Effector memory CD4-positive, alpha-beta T cell (primary cell): ENCODE data around the gene TOGARAM2.

Experiments used
- DNase-seq, 3 donors: peaks; one replicate each; pipeline ENCODE4 v3.0.0-alpha.2; 2020
- H3K27ac ChIP-seq: 2 replicates; pipeline ENCODE4 v1.7.0; 2013; ENCODE audit warnings: mild to moderate bottlenecking, low read length, moderate library complexity; ENCODE audit not compliant: insufficient read depth, poor library complexity, severe bottlenecking
- H3K27me3 ChIP-seq: replicated peaks from 2 replicates; pipeline ENCODE4 v1.7.0; 2013; ENCODE audit warnings: mild to moderate bottlenecking, low read length; ENCODE audit not compliant: insufficient read depth, control insufficient read depth, poor library complexity, severe bottlenecking
- H3K36me3 ChIP-seq: 2 replicates; pipeline ENCODE4 v1.7.0; 2013; ENCODE audit warnings: mild to moderate bottlenecking, low read length, moderate library complexity; ENCODE audit not compliant: control insufficient read depth, insufficient read depth
- H3K4me1 ChIP-seq: 2 replicates; pipeline ENCODE4 v1.7.0; 2013; ENCODE audit warnings: low read length, mild to moderate bottlenecking; ENCODE audit not compliant: control insufficient read depth, insufficient read depth, poor library complexity, severe bottlenecking
- H3K4me3 ChIP-seq: 2 replicates; pipeline ENCODE4 v1.7.0; 2013; ENCODE audit warnings: low read length, low read depth, mild to moderate bottlenecking; ENCODE audit not compliant: insufficient read depth, poor library complexity, severe bottlenecking
- H3K9me3 ChIP-seq: 2 replicates; pipeline ENCODE4 v1.7.0; 2013; ENCODE audit warnings: mild to moderate bottlenecking, low read length, moderate library complexity; ENCODE audit not compliant: control insufficient read depth

Gene TOGARAM2

DNA sequence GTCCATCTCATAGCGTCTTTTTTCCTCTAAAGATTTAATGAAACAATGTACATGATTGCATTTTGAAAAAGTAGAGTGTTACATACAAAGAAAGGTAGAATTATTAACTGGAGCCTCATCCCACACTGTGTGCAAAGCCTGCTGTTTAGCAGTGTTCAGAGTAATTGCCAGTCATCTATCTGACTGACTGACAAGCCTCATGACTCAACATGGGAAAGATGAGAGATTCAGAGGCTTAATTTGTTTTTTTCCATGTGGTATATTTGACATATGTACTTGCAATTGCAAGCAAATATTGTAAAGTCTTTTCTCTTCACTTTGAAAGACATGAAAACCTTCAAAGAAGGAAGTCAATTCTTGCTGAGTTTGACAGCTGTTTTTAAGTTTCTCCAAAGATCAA lies 78.5 kb downstream of the TOGARAM2 start:
- H3K4me3 ChIP-seq, result no peak overlapping the region
- no peaks in the 10 kb centered on the region for H3K4me1 ChIP-seq
- no peaks in the 10 kb centered on the region for H3K9me3 ChIP-seq
- H3K27me3 ChIP-seq, result no peaks in the 10 kb centered on the region
- H3K27ac ChIP-seq, result no peak overlapping the region
- no peaks in the 10 kb centered on the region for H3K36me3 ChIP-seq
- DNase-seq, result no peak

GRCh38 chr2:29060441-29060840 lies 79.3 kb downstream of the TOGARAM2 start:
- no peaks in the 10 kb centered on the region for H3K27me3 ChIP-seq
- no peaks in the 10 kb centered on the region for H3K36me3 ChIP-seq
- H3K4me1 ChIP-seq, result no peaks in the 10 kb centered on the region
- no peaks in the 10 kb centered on the region for H3K9me3 ChIP-seq
- H3K4me3 ChIP-seq, result no peak overlapping the region
- H3K27ac ChIP-seq, result no peak overlapping the region
- no peak for DNase-seq

GRCh38 chr2:29061176-29061575 lies 80.1 kb downstream of the TOGARAM2 start:
- Histone ChIP-seq H3K4me1 (no peaks in the 10 kb centered on the region), H3K27ac (no peak overlapping the region), H3K36me3 (no peaks in the 10 kb centered on the region), H3K27me3 (no peaks in the 10 kb centered on the region), H3K4me3 (no peak overlapping the region), H3K9me3 (no peaks in the 10 kb centered on the region)
- no peak for DNase-seq

GRCh38 chr2:29061616-29062015 lies 80.5 kb downstream of the TOGARAM2 start:
- Histone ChIP-seq H3K27me3 (no peaks in the 10 kb centered on the region), H3K27ac (no peak overlapping the region), H3K9me3 (no peaks in the 10 kb centered on the region), H3K4me1 (no peaks in the 10 kb centered on the region), H3K4me3 (no peak overlapping the region), H3K36me3 (no peaks in the 10 kb centered on the region)
- no peak for DNase-seq

GRCh38 chr2:29062371-29062770 lies 81.3 kb downstream of the TOGARAM2 start:
- H3K36me3 ChIP-seq, result no peaks in the 10 kb centered on the region
- no peaks in the 10 kb centered on the region for H3K27me3 ChIP-seq
- H3K27ac ChIP-seq, result no peak overlapping the region
- H3K4me3 ChIP-seq, result no peak overlapping the region
- H3K4me1 ChIP-seq, result no peaks in the 10 kb centered on the region
- no peaks in the 10 kb centered on the region for H3K9me3 ChIP-seq
- no peak for DNase-seq

DNA sequence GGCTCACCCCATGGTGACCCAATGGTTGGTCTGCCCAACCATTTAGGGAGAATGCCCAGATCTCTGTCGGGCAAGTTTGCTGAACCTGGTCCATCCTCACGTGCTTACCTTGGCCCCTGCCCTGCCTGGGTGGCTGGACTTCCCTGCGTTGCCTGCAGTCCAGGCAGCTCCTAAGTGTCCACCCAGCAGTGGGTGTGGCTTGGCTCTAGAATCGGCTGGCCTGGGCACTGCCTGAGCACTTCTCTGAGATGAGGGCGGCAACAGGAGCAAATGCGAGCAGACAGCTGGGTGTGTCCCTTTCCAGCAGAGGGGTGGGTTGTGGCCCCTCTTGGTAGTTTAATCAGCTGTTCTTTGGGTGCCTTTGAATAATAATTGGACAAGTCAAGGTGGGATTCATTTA lies 82.0 kb downstream of the TOGARAM2 start:
- no peaks in the 10 kb centered on the region for H3K9me3 ChIP-seq
- no peaks in the 10 kb centered on the region for H3K27me3 ChIP-seq
- no peak overlapping the region for H3K4me3 ChIP-seq
- no peaks in the 10 kb centered on the region for H3K36me3 ChIP-seq
- no peaks in the 10 kb centered on the region for H3K4me1 ChIP-seq
- no peak overlapping the region for H3K27ac ChIP-seq
- no peak for DNase-seq

GRCh38 chr2:29063646-29064345 lies 82.7 kb downstream of the TOGARAM2 start:
- Histone ChIP-seq H3K9me3 (no peaks in the 10 kb centered on the region), H3K27ac (no peak overlapping the region), H3K4me1 (no peaks in the 10 kb centered on the region), H3K27me3 (no peaks in the 10 kb centered on the region), H3K36me3 (no peaks in the 10 kb centered on the region), H3K4me3 (no peak overlapping the region)
- DNase-seq, result no peak

GRCh38 chr2:29064346-29064715 lies 83.2 kb downstream of the TOGARAM2 start:
- H3K4me1 ChIP-seq, result no peaks in the 10 kb centered on the region
- H3K36me3 ChIP-seq, result no peaks in the 10 kb centered on the region
- H3K9me3 ChIP-seq, result no peaks in the 10 kb centered on the region
- H3K4me3 ChIP-seq, result no peak overlapping the region
- DNase-seq, result no peak
- no peaks in the 10 kb centered on the region for H3K27me3 ChIP-seq
- no peak overlapping the region for H3K27ac ChIP-seq

DNA sequence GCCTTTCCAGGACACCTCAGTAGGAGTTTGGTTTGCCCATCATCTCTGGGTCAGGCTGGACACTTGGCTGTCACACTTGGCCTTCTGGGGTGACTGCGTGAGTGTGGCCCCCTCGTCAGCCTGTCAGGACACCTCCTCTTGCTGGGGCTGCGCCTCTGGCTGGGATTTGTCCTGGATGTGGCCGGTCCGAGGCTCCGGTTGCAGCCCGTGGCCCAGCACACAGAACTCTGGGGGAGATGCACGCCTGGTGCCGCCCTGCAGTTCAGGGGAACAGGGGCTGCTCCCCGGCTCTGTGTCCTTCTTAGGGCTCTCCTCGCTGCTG lies 83.6 kb downstream of the TOGARAM2 start:
- no peaks in the 10 kb centered on the region for H3K9me3 ChIP-seq

DNA sequence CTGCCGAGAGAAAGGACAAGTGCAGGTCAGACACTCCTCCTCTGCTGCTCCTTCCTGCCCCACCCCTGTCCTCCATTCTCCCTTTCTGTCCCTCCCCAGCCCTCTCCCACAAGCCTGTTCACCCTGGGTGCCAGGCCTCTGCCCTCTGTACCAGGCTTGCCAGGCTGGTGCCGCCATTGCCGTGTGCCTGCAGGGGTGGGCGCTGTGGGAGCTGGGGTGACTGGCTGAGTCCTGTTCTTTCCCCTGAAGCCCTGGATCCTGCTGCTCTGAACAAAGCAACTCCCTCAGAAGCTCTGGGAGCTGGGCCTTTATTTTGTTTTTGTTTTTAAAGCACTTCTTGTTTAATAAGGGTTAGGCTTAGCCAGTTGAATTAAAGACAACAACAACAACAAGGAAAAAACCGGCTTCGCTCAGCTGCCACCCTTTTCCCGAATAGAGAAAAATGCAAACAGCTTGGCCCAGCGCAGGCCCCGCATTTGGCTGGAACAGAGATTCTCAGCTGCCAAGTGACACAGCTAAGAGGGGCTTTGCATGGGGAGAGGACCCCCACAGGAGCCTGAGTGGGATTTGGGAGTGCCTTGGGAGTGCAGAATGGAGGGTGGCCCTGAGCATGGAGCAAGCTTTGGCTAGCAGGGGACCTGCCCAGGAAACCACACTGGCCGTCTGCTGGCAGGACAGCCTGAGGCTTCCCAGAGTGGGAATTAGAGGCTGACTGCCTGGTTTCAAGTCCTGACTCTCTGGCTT lies 84.1 kb downstream of the TOGARAM2 start:
- no peaks in the 10 kb centered on the region for H3K27me3 ChIP-seq
- H3K27ac ChIP-seq, result no peak overlapping the region
- no peaks in the 10 kb centered on the region for H3K36me3 ChIP-seq
- DNase-seq, result no peak
- H3K4me3 ChIP-seq, result no peak overlapping the region
- H3K4me1 ChIP-seq, result no peaks in the 10 kb centered on the region
- no peaks in the 10 kb centered on the region for H3K9me3 ChIP-seq

More for the DNA sequence above, 83.6 kb downstream of the TOGARAM2 start:
- Histone ChIP-seq H3K36me3 (no peaks in the 10 kb centered on the region), H3K27ac (no peak overlapping the region), H3K4me3 (no peak overlapping the region), H3K4me1 (no peaks in the 10 kb centered on the region), H3K27me3 (no peaks in the 10 kb centered on the region)
- no peak for DNase-seq
